H1 (cell line): ENCODE measurements around the gene DGKZ.

Experiments
- ASH2L ChIP-seq: fragments of 200-600, 300-600 bp; sonication (generic); IDR thresholded peaks from one replicate; pipeline ENCODE4 v1.7.1; 2017; ENCODE audit warnings: low read length
- CEBPB ChIP-seq: IDR thresholded peaks from 2 replicates; pipeline ENCODE4 v1.6.1; 2012; ENCODE audit warnings: low read depth, low read length
- CHD2 ChIP-seq: IDR thresholded peaks from 2 replicates; pipeline ENCODE4 v1.6.1; 2012; ENCODE audit warnings: low read length, improper control_type of control experiment
- JUN ChIP-seq: IDR thresholded peaks from 2 replicates; pipeline ENCODE4 v1.6.1; 2011; ENCODE audit warnings: low read depth, mild to moderate bottlenecking, improper control_type of control experiment, low read length
- POLR2A ChIP-seq, 2 experiments: IDR thresholded peaks; 1 replicate in 1 of 2; 2 replicates in 1 of 2; pipeline ENCODE4 v1.6.1; 2011; ENCODE audit warnings: low read depth in 2 of 2, low read length in 2 of 2, mild to moderate bottlenecking in 2 of 2; ENCODE audit errors: control extremely low read depth in 1 of 2
- POLR2AphosphoS5 ChIP-seq: IDR thresholded peaks from 2 replicates; pipeline ENCODE4 v1.6.1; 2011; ENCODE audit warnings: low read depth, low read length
- RAD21 ChIP-seq, 2 experiments: IDR thresholded peaks in 1 of 2; conservative IDR thresholded peaks in 1 of 2; 2 replicates each; pipeline ENCODE4 v1.6.1; 2011; ENCODE audit warnings: low read depth in 2 of 2, low read length in 2 of 2, improper control_type of control experiment in 1 of 2, inconsistent platforms in 1 of 2, mild to moderate bottlenecking in 1 of 2, moderate library complexity in 1 of 2
- TF ChIP-seq, protein P1 (sequence below), 3 experiments: IDR thresholded peaks; 1 replicate in 2 of 3; 2 replicates in 1 of 3; pipeline versions ENCODE4 v1.5.1 to v1.6.1; 2011; ENCODE audit warnings: low read length in 3 of 3, mild to moderate bottlenecking in 3 of 3, inconsistent platforms in 2 of 3, low read depth in 1 of 3, moderate library complexity in 1 of 3; ENCODE audit not compliant: insufficient read depth in 1 of 3; ENCODE audit errors: control extremely low read depth in 1 of 3

DNA sequence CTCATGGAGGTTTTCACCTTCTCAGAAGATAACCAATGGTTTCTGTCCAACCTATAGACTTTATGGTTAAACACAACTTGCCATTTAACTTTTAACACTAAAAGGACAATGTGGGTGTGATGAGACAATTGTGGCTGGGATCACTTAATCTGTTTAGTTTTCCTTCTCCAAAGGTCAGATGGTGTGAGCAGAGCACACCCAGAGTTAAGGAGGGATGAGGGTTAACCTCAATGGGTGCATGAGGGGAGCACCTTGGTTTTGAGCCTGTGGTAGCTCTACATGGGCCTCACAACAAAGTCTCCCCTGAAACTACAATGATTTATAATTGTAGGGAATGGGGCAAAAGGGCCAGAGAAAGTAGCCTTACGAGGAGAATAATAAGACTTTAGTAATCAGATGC, 73.2 kb downstream of the DGKZ start:
- TF ChIP-seq JUN (no peak), CEBPB (no peak), ASH2L (no peak), CHD2 (no peak), RAD21 (IDR thresholded peaks at IDR 0.05 in 1 of 2, conservative IDR thresholded peaks at IDR 0.05 in 1 of 2; ENCODE audit: low read depth in 2 of 2, low read length in 2 of 2) (no peak), POLR2AphosphoS5 (no peak), POLR2A (IDR thresholded peaks at IDR 0.05; ENCODE audit: control extremely low read depth in 1 of 2, low read depth in 2 of 2, low read length in 2 of 2) (no peak)
- TF ChIP-seq, protein P1, sequence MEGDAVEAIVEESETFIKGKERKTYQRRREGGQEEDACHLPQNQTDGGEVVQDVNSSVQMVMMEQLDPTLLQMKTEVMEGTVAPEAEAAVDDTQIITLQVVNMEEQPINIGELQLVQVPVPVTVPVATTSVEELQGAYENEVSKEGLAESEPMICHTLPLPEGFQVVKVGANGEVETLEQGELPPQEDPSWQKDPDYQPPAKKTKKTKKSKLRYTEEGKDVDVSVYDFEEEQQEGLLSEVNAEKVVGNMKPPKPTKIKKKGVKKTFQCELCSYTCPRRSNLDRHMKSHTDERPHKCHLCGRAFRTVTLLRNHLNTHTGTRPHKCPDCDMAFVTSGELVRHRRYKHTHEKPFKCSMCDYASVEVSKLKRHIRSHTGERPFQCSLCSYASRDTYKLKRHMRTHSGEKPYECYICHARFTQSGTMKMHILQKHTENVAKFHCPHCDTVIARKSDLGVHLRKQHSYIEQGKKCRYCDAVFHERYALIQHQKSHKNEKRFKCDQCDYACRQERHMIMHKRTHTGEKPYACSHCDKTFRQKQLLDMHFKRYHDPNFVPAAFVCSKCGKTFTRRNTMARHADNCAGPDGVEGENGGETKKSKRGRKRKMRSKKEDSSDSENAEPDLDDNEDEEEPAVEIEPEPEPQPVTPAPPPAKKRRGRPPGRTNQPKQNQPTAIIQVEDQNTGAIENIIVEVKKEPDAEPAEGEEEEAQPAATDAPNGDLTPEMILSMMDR (IDR thresholded peaks at IDR 0.05; ENCODE audit: control extremely low read depth in 1 of 3, insufficient read depth in 1 of 3, low read depth in 1 of 3, low read length in 3 of 3): no peak
